SU-DHL-6 (cell line): ENCODE data around the gene INPP5A.

Experiments
- H2AFZ ChIP-seq: fragments of 200-600 bp; sonication (generic); 2 replicates; pipeline ENCODE4 v1.6.1; 2014; ENCODE audit warnings: low read depth, mild to moderate bottlenecking, moderate library complexity, mixed read lengths, antibody characterized with exemption, low read length; ENCODE audit not compliant: severe bottlenecking
- H3F3A ChIP-seq: fragments of 200-600 bp; shearing (Covaris generic); 2 replicates; pipeline ENCODE4 v1.6.0; 2016; ENCODE audit warnings: antibody characterized with exemption, mild to moderate bottlenecking; ENCODE audit not compliant: insufficient read depth
- H3K27ac ChIP-seq: fragments of 200-600 bp; sonication (generic); 2 replicates; pipeline ENCODE4 v1.5.1; 2016; ENCODE audit warnings: low read depth, mild to moderate bottlenecking, low read length, moderate library complexity, mixed read lengths
- H3K27me3 ChIP-seq: fragments of 200-600 bp; sonication (generic), shearing (Covaris generic); 2 replicates; pipeline ENCODE4 v1.6.0; 2014; ENCODE audit warnings: mild to moderate bottlenecking, low read length
- H3K36me3 ChIP-seq: fragments of 200-600 bp; sonication (generic); 2 replicates; pipeline ENCODE4 v1.6.1; 2014; ENCODE audit warnings: mild to moderate bottlenecking, low read length, mixed read lengths
- H3K4me2 ChIP-seq: fragments of 300-600, 200-600 bp; shearing (Covaris generic), sonication (generic); 2 replicates; pipeline ENCODE4 v1.6.0; 2014; ENCODE audit warnings: low read length, low read depth, mild to moderate bottlenecking; ENCODE audit not compliant: poor library complexity, severe bottlenecking
- H3K4me3 ChIP-seq: fragments of 200-600 bp; sonication (generic); 2 replicates; pipeline ENCODE4 v1.5.1; 2014; ENCODE audit warnings: antibody characterized with exemption, low read length, mild to moderate bottlenecking, mixed read lengths; ENCODE audit not compliant: insufficient read depth, poor library complexity, severe bottlenecking
- H3K79me2 ChIP-seq: fragments of 200-600 bp; sonication (generic); 2 replicates; pipeline ENCODE4 v1.6.1; 2014; ENCODE audit warnings: mild to moderate bottlenecking, low read length, moderate library complexity; ENCODE audit not compliant: insufficient read depth
- H3K9ac ChIP-seq: fragments of 200-600 bp; sonication (generic); 2 replicates; pipeline ENCODE4 v1.7.0; 2014; ENCODE audit warnings: mild to moderate bottlenecking, low read length
- H3K9me2 ChIP-seq: fragments of 200-600 bp; sonication (generic); replicated peaks from 2 replicates; pipeline ENCODE4 v1.6.1; 2014; ENCODE audit warnings: low read length; ENCODE audit not compliant: insufficient read depth
- H3K9me3 ChIP-seq: fragments of 200-600 bp; sonication (generic); 2 replicates; pipeline ENCODE4 v1.6.1; 2014; ENCODE audit warnings: low read length, mixed read lengths; ENCODE audit not compliant: insufficient read depth
- H4K20me1 ChIP-seq: fragments of 200-600 bp; sonication (generic); 2 replicates; pipeline ENCODE4 v1.6.1; 2014; ENCODE audit warnings: low read depth, mild to moderate bottlenecking, antibody characterized with exemption, low read length, moderate library complexity, mixed read lengths
- CTCF ChIP-seq: fragments of 200-600 bp; sonication (generic); IDR thresholded peaks from one replicate; pipeline ENCODE4 v1.5.1; 2017; ENCODE audit warnings: antibody characterized with exemption, mild to moderate bottlenecking, low read length, moderate library complexity; ENCODE audit not compliant: insufficient read depth, poor library complexity, severe bottlenecking
- EZH2phosphoT487 ChIP-seq: fragments of 200-600 bp; sonication (generic), shearing (Covaris generic); conservative IDR thresholded peaks from 2 replicates; pipeline ENCODE4 v1.6.1; 2018; ENCODE audit warnings: mild to moderate bottlenecking, antibody characterized with exemption, low read length, moderate library complexity, mixed read lengths

The INPP5A gene

GRCh38 chr10:132687893-132688579, 150.4 kb downstream of the INPP5A start:
- no peak overlapping the region for H3K9ac ChIP-seq
- H3K79me2 ChIP-seq = no peaks in the 10 kb centered on the region
- H3K27me3 ChIP-seq = no peaks in the 10 kb centered on the region
- H3K27ac ChIP-seq = no peak overlapping the region
- no peak overlapping the region for H3K4me3 ChIP-seq
- H2AFZ ChIP-seq = no peak overlapping the region
- H3K9me2 ChIP-seq = no peaks in the 10 kb centered on the region
- no peak overlapping the region for H3K4me2 ChIP-seq
- no peaks in the 10 kb centered on the region for H4K20me1 ChIP-seq
- H3K9me3 ChIP-seq = no peaks in the 10 kb centered on the region
- TF ChIP-seq EZH2phosphoT487 = no peak
- no peak for TF ChIP-seq CTCF
- no peaks in the 10 kb centered on the region for H3F3A ChIP-seq
- no peaks in the 10 kb centered on the region for H3K36me3 ChIP-seq

GRCh38 chr10:132688580-132689420, 151.2 kb downstream of the INPP5A start:
- H3K4me3 ChIP-seq = no peak overlapping the region
- no peaks in the 10 kb centered on the region for H3K79me2 ChIP-seq
- TF ChIP-seq EZH2phosphoT487 = no peak
- TF ChIP-seq CTCF = no peak
- no peak overlapping the region for H3K9ac ChIP-seq
- H2AFZ ChIP-seq = no peak overlapping the region
- no peaks in the 10 kb centered on the region for H3K9me2 ChIP-seq
- H4K20me1 ChIP-seq = no peaks in the 10 kb centered on the region
- no peaks in the 10 kb centered on the region for H3K9me3 ChIP-seq
- H3K36me3 ChIP-seq = no peaks in the 10 kb centered on the region
- H3K4me2 ChIP-seq = no peak overlapping the region
- no peaks in the 10 kb centered on the region for H3K27me3 ChIP-seq
- H3K27ac ChIP-seq = no peak overlapping the region
- no peaks in the 10 kb centered on the region for H3F3A ChIP-seq

GRCh38 chr10:132689721-132690360, 152.3 kb downstream of the INPP5A start:
- Histone ChIP-seq H3K36me3 (no peaks in the 10 kb centered on the region), H3K4me2 (no peak overlapping the region), H3K9me3 (no peaks in the 10 kb centered on the region), H3K4me3 (no peak overlapping the region), H3K79me2 (no peaks in the 10 kb centered on the region), H2AFZ (no peak overlapping the region), H3K27me3 (no peaks in the 10 kb centered on the region), H3K9ac (no peak overlapping the region), H4K20me1 (no peaks in the 10 kb centered on the region), H3F3A (no peaks in the 10 kb centered on the region), H3K27ac (no peak overlapping the region), H3K9me2 (no peaks in the 10 kb centered on the region)
- TF ChIP-seq EZH2phosphoT487 (no peak), CTCF (no peak)
